Esophagus squamous epithelium (tissue), 5 donors: ENCODE results near the gene GTF3A. TPM values are rescaled to one million over a fixed set of nuclear protein-coding genes. Genes with fewer than 3 reads are reported as not detected.

Experiments
- DNase-seq: peaks from one replicate; lab custom pipeline; 2025; lab: John Stamatoyannopoulos, UW
- H3K27ac ChIP-seq, 4 donors: fragments of 200-600 bp; sonication (generic); one replicate each; pipeline ENCODE4 v1.5.1; 2016 to 2019; ENCODE audit warnings: mild to moderate bottlenecking in 1 of 4
- H3K27me3 ChIP-seq, 4 donors: fragments of 200-600 bp; sonication (generic); 1 replicate in 3 of 4; 2 replicates in 1 of 4; pipeline versions ENCODE4 v1.5.1 to v1.6.0; 2017 to 2021; ENCODE audit warnings: antibody characterized with exemption in 1 of 4
- H3K36me3 ChIP-seq, 3 donors: fragments of 200-600 bp; sonication (generic); one replicate each; pipeline ENCODE4 v1.5.1; 2016 to 2019
- H3K4me1 ChIP-seq, 3 donors: fragments of 200-600 bp; sonication (generic); one replicate each; pipeline ENCODE4 v1.5.1; 2017 to 2019
- H3K4me3 ChIP-seq, 4 donors: fragments of 200-600 bp; sonication (generic); 1 replicate in 3 of 4; 2 replicates in 1 of 4; pipeline ENCODE4 v1.5.1; 2016 to 2019; ENCODE audit warnings: mild to moderate bottlenecking in 2 of 4, moderate library complexity in 1 of 4
- H3K9me3 ChIP-seq, 3 donors: fragments of 200-600 bp; sonication (generic); one replicate each; pipeline ENCODE4 v1.5.1; 2016 to 2019
- POLR2A ChIP-seq, 4 donors: fragments of 450-650 bp; IDR thresholded peaks; one replicate each; pipeline ENCODE4 v1.6.1; 2017; ENCODE audit warnings: antibody characterized with exemption in 4 of 4, mild to moderate bottlenecking in 4 of 4, moderate library complexity in 3 of 4
- WGBS, 2 donors: methylation state at CpG; one replicate each; pipeline ENCODE4 v1.1.5; 2018; 5-methylcytosine and 5-hydroxymethylcytosine counted together
- intact Hi-C: fragments of 100-400 bp; cut with DNase I; formaldehyde crosslinking; loops from one replicate; pipeline ENCODE4 v1.15.0; 2022
- total RNA-seq, 4 donors: library from RNA; depleted of rRNA; stranded (reverse); fragments of >200 nt; gene quantifications; one replicate each; pipeline ENCODE4 v1.1.0, GENCODE V29; 2016
- TF ChIP-seq, protein P1 (sequence below), 6 experiments: fragments of 450-650 bp in 4 of 6; fragments of 200-600 bp in 2 of 6; sonication (generic) in 2 of 6; IDR thresholded peaks; one replicate each; pipeline ENCODE4 v1.5.1; 2016 to 2019; ENCODE audit warnings: antibody characterized with exemption in 6 of 6, mild to moderate bottlenecking in 4 of 6, moderate library complexity in 4 of 6
- donor health status: DM: yes; HTN: yes; CAD: no.

Gene GTF3A
- total RNA-seq, 4 donors from 2014 or later, result 76.4 to 113 (median 86.5) TPM

- no peak for DNase-seq
- Histone ChIP-seq H3K36me3 (no peaks in the 10 kb centered on the region), H3K9me3 (no peaks in the 10 kb centered on the region), H3K4me3 (no peak overlapping the region), H3K27ac (no peak overlapping the region), H3K4me1 (peaks cover 12 to 26% (median 13%) of the 10 kb centered on the region in 3 donors), H3K27me3 (no peaks in the 10 kb centered on the region)
- TF ChIP-seq, protein P1, sequence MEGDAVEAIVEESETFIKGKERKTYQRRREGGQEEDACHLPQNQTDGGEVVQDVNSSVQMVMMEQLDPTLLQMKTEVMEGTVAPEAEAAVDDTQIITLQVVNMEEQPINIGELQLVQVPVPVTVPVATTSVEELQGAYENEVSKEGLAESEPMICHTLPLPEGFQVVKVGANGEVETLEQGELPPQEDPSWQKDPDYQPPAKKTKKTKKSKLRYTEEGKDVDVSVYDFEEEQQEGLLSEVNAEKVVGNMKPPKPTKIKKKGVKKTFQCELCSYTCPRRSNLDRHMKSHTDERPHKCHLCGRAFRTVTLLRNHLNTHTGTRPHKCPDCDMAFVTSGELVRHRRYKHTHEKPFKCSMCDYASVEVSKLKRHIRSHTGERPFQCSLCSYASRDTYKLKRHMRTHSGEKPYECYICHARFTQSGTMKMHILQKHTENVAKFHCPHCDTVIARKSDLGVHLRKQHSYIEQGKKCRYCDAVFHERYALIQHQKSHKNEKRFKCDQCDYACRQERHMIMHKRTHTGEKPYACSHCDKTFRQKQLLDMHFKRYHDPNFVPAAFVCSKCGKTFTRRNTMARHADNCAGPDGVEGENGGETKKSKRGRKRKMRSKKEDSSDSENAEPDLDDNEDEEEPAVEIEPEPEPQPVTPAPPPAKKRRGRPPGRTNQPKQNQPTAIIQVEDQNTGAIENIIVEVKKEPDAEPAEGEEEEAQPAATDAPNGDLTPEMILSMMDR (IDR thresholded peaks at IDR 0.05), result no peak
- no peak for TF ChIP-seq POLR2A (IDR thresholded peaks at IDR 0.05)
- WGBS, 2 donors, result 81 to 87% methylated on average over 8 of the region's 8 CpGs
- intact Hi-C loops, result no loop called here
These were observed 3.1 kb upstream of the GTF3A start for GRCh38 chr13:27421101-27421871.

DNA sequence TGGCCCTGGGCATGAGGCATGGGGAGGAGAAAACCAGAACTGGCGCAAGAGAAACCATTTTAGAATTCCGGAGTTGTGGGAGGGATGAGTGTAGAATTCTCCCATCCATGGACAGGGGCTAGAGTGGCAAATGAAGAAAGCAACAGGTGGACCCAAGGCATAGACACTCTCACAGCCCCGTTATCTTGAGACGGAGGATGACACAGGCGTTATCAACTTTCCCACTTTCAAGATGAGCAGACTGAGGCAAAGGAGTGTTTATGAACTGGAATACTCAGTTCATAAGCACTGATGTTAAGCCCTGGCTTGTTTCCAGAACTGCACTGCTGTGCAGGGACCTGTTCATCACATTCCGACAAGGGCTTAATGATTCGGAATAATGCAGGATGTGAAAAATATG lies 1.1 kb upstream of the GTF3A start:
- TF ChIP-seq, protein P1 (IDR thresholded peaks at IDR 0.05), result no peak
- TF ChIP-seq POLR2A (IDR thresholded peaks at IDR 0.05), result peak in 1 of 4 donors; percentile 15
- Histone ChIP-seq H3K4me1 (peaks cover 24 to 47% (median 29%) of the 10 kb centered on the region in 3 donors), H3K36me3 (peaks cover 0 to 12% (median 3%) of the 10 kb centered on the region in 3 donors), H3K4me3 (no peak overlapping the region), H3K27me3 (no peaks in the 10 kb centered on the region), H3K27ac (peak overlapping the region in 2 of 4 donors; percentile 93 to 95), H3K9me3 (no peaks in the 10 kb centered on the region)
- WGBS, 2 donors, result 75 to 77% methylated on average over 7 of the region's 7 CpGs
- intact Hi-C loops, result no loop called here
- no peak for DNase-seq

DNA sequence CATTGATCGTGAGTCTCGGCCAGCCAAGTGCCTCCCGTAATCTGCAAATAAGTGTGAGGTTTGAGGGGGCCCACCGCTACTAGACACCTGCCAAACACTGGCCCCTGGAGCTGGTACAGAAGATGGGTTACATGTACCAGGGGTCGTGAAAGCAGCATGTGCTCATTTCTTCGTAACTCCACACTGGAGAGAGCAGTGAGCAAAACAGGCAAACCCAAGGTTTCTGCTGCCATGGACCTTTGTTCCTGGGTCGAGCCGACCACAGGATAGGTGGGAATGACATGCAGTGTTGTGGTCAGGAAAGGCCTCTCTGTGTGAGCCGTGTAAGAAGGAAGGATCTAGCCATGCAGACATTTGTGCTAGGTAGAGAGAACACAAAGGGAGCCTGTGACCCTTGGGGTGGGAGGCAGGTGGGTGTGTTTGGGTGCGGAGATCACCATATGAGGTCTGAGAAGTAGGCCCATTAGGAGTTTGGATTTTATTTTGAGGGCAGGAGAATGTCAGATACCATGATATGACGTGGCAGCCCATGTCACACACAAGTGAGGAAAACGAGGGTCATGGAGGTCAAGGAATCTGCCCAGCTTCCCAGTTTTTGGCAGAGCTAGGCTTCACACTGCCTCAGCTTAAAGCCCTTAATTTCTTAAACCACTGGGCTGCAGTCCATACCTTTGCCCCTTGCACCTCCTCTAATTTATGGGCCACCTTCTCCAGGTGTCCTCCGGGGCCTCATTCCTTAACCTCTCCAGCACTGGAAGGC lies 919 bp downstream of the GTF3A start:
- Histone ChIP-seq H3K4me1 (peaks cover 24 to 54% (median 29%) of the 10 kb centered on the region in 3 donors), H3K27me3 (no peaks in the 10 kb centered on the region), H3K27ac (peak overlapping the region; percentile 90 to 95 (median 92)), H3K9me3 (no peaks in the 10 kb centered on the region), H3K4me3 (peak overlapping the region; percentile 52 to 78 (median 76)), H3K36me3 (peaks cover 0 to 32% (median 15%) of the 10 kb centered on the region in 3 donors)
- 19 to 25% methylated on average over 7 to 11 of the region's 13 CpGs for WGBS, 2 donors
- TF ChIP-seq, protein P1 (IDR thresholded peaks at IDR 0.05), result no peak
- TF ChIP-seq POLR2A (IDR thresholded peaks at IDR 0.05), result no peak
- no peak for DNase-seq
- intact Hi-C loops, result no loop called here

- WGBS, 2 donors, result 13 to 16% methylated on average over 17 of the region's 17 CpGs
- Histone ChIP-seq H3K27ac (peak overlapping the region; percentile 90 to 95 (median 92)), H3K4me1 (peaks cover 24 to 54% (median 29%) of the 10 kb centered on the region in 3 donors), H3K27me3 (no peaks in the 10 kb centered on the region), H3K4me3 (peak overlapping the region; percentile 52 to 78 (median 76)), H3K36me3 (peaks cover 0 to 39% (median 22%) of the 10 kb centered on the region in 3 donors), H3K9me3 (no peaks in the 10 kb centered on the region)
- peak; percentile 55 for DNase-seq
- TF ChIP-seq POLR2A (IDR thresholded peaks at IDR 0.05), result peak in 1 of 4 donors; percentile 49
- TF ChIP-seq, protein P1 (IDR thresholded peaks at IDR 0.05), result peak; percentile 12 to 58 (median 34)
- intact Hi-C loops, result no loop called here
These were observed 1.7 kb downstream of the GTF3A start for GRCh38 chr13:27425918-27426630.
